ENCODE data around the gene MYBBP1A.

DNA sequence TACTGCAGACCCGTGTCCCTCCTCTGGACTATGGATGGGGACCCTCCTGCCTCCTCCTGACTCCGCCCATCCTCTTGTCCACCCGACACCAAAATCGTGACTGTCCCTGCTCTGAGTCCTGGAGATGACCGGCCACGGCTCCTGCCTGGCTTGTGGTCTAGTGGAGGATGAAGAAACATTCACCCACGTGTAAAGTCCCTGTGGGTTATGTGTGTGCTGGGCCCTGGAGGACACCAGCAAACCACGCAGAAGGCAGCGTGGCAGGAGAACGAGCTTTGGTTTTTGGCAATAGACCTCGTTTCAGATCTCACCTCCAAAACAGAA, 44.6 kb downstream of the MYBBP1A start:
- TF ChIP-seq ZC3H10 (CRISPR knock-in tag; IDR thresholded peaks at IDR 0.05) (no peak), ZFP30 (CRISPR knock-in tag; IDR thresholded peaks at IDR 0.05) (no peak), ZNF70 (CRISPR knock-in tag; IDR thresholded peaks at IDR 0.05) (no peak), GLIS3 (CRISPR knock-in tag; IDR thresholded peaks at IDR 0.05) (no peak), PATZ1 (CRISPR knock-in tag; IDR thresholded peaks at IDR 0.05; ENCODE audit: borderline replicate concordance) (no peak), ARNTL (CRISPR knock-in tag; IDR thresholded peaks at IDR 0.05; ENCODE audit: borderline replicate concordance, low read depth) (no peak)
